ENCODE measurements around the gene USB1.

Gene USB1

GRCh38 chr16:58048494-58049231 is 47.5 kb downstream of the USB1 start:
- no peak for DNase-seq (ENCODE audit: low read depth in 3 of 3)

- no peak for DNase-seq (ENCODE audit: low read depth in 3 of 3)
Measured at GRCh38 chr16:58049232-58050185, 48.3 kb downstream of the USB1 start.

- DNase-seq (ENCODE audit: low read depth in 3 of 3): no peak
Measured at GRCh38 chr16:58051296-58051695, 50.1 kb downstream of the USB1 start.

- no peak for DNase-seq (ENCODE audit: low read depth in 3 of 3)
Measured at GRCh38 chr16:58051821-58052603, 50.8 kb downstream of the USB1 start.

- no peak for DNase-seq (ENCODE audit: low read depth in 3 of 3)
Measured at GRCh38 chr16:58053682-58054005, 52.4 kb downstream of the USB1 start.

GRCh38 chr16:58054289-58054688 is 53.1 kb downstream of the USB1 start:
- no peak for DNase-seq (ENCODE audit: low read depth in 3 of 3)

GRCh38 chr16:58056580-58056979 is 55.4 kb downstream of the USB1 start:
- DNase-seq (ENCODE audit: low read depth in 3 of 3): no peak

- DNase-seq (ENCODE audit: low read depth in 3 of 3): no peak
Measured at GRCh38 chr16:58057121-58057520, 55.9 kb downstream of the USB1 start.

GRCh38 chr16:58057784-58058183 is 56.6 kb downstream of the USB1 start:
- no peak for DNase-seq (ENCODE audit: low read depth in 3 of 3)

- no peak for DNase-seq (ENCODE audit: low read depth in 3 of 3)
Measured at GRCh38 chr16:58062821-58063220, 61.6 kb downstream of the USB1 start.

- DNase-seq (ENCODE audit: low read depth in 3 of 3): no peak
Measured at GRCh38 chr16:58063377-58064076, 62.3 kb downstream of the USB1 start.

GRCh38 chr16:58070585-58070984 is 69.4 kb downstream of the USB1 start:
- no peak for DNase-seq (ENCODE audit: low read depth in 3 of 3)
